Measurements from ENCODE around the gene PPP1R12B. TPM values are rescaled to one million over a fixed set of nuclear protein-coding genes. Genes with fewer than 3 reads are reported as not detected.
"Not testable (repeated sequence)": the region's sequence is repeated elsewhere in the genome, so short reads cannot be mapped to it uniquely, and the experiment has no call there.

The PPP1R12B gene
- total and polyA plus RNA-seq, 4 donors: 6.0 to 122 (median 22.0) TPM

DNA sequence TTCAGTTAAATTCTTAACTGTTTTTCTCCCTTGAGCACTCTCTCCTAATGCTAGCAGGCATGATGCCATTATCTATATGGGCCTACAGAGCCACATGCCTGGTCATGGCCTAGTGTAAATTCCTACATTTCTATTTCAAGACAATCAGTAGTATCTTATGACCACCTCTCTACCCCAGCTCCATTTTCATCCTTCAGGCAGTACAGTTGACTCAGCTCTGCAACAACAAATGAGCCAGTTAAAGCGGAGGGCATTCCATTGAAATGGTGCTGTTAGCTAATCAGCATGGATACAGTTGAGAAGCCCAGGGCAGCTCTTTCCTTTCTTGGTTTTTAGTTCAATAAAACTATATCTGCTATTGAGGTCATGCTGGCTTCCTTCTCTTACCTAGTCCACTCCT lies 150.0 kb downstream of the PPP1R12B start:
- H3K36me3 ChIP-seq (ENCODE audit: control insufficient read depth in 4 of 4, insufficient read depth in 4 of 4, low read length in 4 of 4): peaks cover 0 to 9% (median 5%) of the 10 kb centered on the region in 4 donors
- no peaks in the 10 kb centered on the region for H3K9me3 ChIP-seq (ENCODE audit: control insufficient read depth in 4 of 4, insufficient read depth in 3 of 4, low read length in 3 of 4)
- H3K4me1 ChIP-seq (ENCODE audit: control insufficient read depth in 5 of 5, insufficient read depth in 5 of 5, low read length in 5 of 5): no peaks in the 10 kb centered on the region
- TF ChIP-seq, protein P1, sequence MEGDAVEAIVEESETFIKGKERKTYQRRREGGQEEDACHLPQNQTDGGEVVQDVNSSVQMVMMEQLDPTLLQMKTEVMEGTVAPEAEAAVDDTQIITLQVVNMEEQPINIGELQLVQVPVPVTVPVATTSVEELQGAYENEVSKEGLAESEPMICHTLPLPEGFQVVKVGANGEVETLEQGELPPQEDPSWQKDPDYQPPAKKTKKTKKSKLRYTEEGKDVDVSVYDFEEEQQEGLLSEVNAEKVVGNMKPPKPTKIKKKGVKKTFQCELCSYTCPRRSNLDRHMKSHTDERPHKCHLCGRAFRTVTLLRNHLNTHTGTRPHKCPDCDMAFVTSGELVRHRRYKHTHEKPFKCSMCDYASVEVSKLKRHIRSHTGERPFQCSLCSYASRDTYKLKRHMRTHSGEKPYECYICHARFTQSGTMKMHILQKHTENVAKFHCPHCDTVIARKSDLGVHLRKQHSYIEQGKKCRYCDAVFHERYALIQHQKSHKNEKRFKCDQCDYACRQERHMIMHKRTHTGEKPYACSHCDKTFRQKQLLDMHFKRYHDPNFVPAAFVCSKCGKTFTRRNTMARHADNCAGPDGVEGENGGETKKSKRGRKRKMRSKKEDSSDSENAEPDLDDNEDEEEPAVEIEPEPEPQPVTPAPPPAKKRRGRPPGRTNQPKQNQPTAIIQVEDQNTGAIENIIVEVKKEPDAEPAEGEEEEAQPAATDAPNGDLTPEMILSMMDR (IDR thresholded peaks at IDR 0.05; ENCODE audit: control extremely low read depth, extremely low read depth): no peak
- H3K4me3 ChIP-seq: no peak overlapping the region
- H3K27ac ChIP-seq (ENCODE audit: low read depth in 1 of 2, low read length in 1 of 2): peak overlapping the region in 1 of 2 donors; percentile 22
- H3K9ac ChIP-seq (ENCODE audit: insufficient read depth in 1 of 2, low read length in 2 of 2): no peak overlapping the region
- DNase-seq (no peak), ATAC-seq (ENCODE audit: insufficient read depth, low FRiP score) (no peak)
- no peaks in the 10 kb centered on the region for H3K27me3 ChIP-seq (ENCODE audit: control insufficient read depth in 3 of 3, insufficient read depth in 3 of 3, low read length in 2 of 3)
- WGBS, 2 donors: 97 to 99% methylated on average over 1 of the region's 1 CpG

DNA sequence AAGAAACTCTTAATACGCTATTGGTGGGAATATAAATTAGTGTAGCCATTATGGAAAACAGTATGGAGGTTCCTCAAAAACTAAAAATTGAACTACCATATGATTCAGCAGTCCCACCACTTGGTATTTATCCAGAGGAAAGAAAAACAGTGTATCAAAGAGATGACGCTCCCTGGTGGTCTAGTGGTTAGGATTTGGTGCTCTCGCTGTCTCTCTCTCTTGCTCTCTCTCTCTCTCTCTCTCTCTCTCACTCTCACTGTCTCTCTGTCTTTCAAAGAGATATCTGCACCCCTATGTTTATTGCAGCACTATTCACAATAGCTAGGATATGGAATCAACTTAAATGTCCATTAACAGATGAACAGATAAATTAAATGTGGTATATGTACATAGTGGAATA lies 151.5 kb downstream of the PPP1R12B start:
- WGBS, 2 donors: 91 to 94% methylated on average over 3 of the region's 3 CpGs
- DNase-seq; H3K4me3 ChIP-seq; H3K4me1 ChIP-seq (ENCODE audit: control insufficient read depth in 5 of 5, insufficient read depth in 5 of 5, low read length in 5 of 5); ATAC-seq (ENCODE audit: insufficient read depth, low FRiP score); H3K9ac ChIP-seq (ENCODE audit: insufficient read depth in 1 of 2, low read length in 2 of 2); H3K9me3 ChIP-seq (ENCODE audit: control insufficient read depth in 4 of 4, insufficient read depth in 3 of 4, low read length in 3 of 4); H3K36me3 ChIP-seq (ENCODE audit: control insufficient read depth in 4 of 4, insufficient read depth in 4 of 4, low read length in 4 of 4); H3K27me3 ChIP-seq (ENCODE audit: control insufficient read depth in 3 of 3, insufficient read depth in 3 of 3, low read length in 2 of 3): not testable (repeated sequence)
- peak overlapping the region in 1 of 2 donors; percentile 50 for H3K27ac ChIP-seq (ENCODE audit: low read depth in 1 of 2, low read length in 1 of 2)

DNA sequence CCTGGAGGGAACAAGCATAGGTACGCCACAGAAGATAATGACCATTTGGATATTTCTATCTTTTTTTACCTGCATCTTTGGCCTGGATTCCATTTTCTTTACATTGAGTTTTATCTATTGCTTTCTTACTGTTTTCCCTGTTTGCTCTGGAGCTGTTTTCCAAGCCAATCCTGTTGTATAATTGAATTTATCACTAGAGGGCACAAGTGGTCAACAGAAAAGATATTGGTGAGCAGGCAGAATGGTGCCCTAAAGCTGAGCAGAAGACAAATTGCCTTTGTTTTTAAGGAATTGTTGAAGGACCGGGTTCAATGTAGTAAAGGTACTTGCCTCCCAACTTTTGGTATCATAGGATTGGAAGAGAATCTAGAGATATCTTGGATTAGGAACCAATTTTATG lies 152.8 kb downstream of the PPP1R12B start:
- ATAC-seq (ENCODE audit: insufficient read depth, low FRiP score): no peak
- Histone ChIP-seq H3K4me3 (no peak overlapping the region), H3K9ac (ENCODE audit: insufficient read depth in 1 of 2, low read length in 2 of 2) (no peak overlapping the region), H3K27ac (ENCODE audit: low read depth in 1 of 2, low read length in 1 of 2) (peak overlapping the region in 1 of 2 donors; percentile 33), H3K36me3 (ENCODE audit: control insufficient read depth in 4 of 4, insufficient read depth in 4 of 4, low read length in 4 of 4) (peaks cover 0 to 4% (median under 1%) of the 10 kb centered on the region in 4 donors), H3K4me1 (ENCODE audit: control insufficient read depth in 5 of 5, insufficient read depth in 5 of 5, low read length in 5 of 5) (peaks cover 1 to 8% (median 5%) of the 10 kb centered on the region in 5 donors), H3K9me3 (ENCODE audit: control insufficient read depth in 4 of 4, insufficient read depth in 3 of 4, low read length in 3 of 4) (no peaks in the 10 kb centered on the region), H3K27me3 (ENCODE audit: control insufficient read depth in 3 of 3, insufficient read depth in 3 of 3, low read length in 2 of 3) (no peaks in the 10 kb centered on the region)
- 60 to 76% methylated on average over 2 of the region's 2 CpGs for WGBS, 2 donors
- TF ChIP-seq, protein P1 (IDR thresholded peaks at IDR 0.05; ENCODE audit: control extremely low read depth, extremely low read depth): peak; percentile 44
- peak in 2 of 3 donors; percentile 54 to 64 for DNase-seq

DNA sequence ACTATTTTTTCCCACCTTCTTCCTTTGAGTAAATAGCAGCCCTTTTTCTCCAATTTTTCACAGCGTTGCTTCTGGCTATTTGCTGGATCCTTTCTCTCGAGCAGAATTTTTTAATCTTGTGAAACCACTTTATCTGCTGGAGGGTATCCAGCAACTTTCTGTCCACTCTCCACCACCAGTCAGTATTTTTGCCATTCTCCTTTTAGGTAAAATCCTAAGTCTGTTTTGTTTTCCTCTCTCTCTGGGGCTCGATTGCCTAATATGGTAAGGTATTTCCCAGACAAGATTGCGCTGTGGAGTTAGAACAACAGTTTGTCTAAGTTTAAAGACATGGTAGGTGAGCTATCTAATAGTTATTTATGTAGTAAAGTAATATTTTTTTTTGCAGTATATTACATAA lies 156.9 kb downstream of the PPP1R12B start:
- H3K9me3 ChIP-seq (ENCODE audit: control insufficient read depth in 4 of 4, insufficient read depth in 3 of 4, low read length in 3 of 4): no peaks in the 10 kb centered on the region
- H3K4me3 ChIP-seq: no peak overlapping the region
- peak; percentile 18 to 71 (median 64) for DNase-seq
- peaks cover 0 to 2% (median 0%) of the 10 kb centered on the region in 4 donors for H3K36me3 ChIP-seq (ENCODE audit: control insufficient read depth in 4 of 4, insufficient read depth in 4 of 4, low read length in 4 of 4)
- H3K27me3 ChIP-seq (ENCODE audit: control insufficient read depth in 3 of 3, insufficient read depth in 3 of 3, low read length in 2 of 3): no peaks in the 10 kb centered on the region
- H3K4me1 ChIP-seq (ENCODE audit: control insufficient read depth in 5 of 5, insufficient read depth in 5 of 5, low read length in 5 of 5): peaks cover 1 to 8% (median 5%) of the 10 kb centered on the region in 5 donors
- TF ChIP-seq, protein P1 (IDR thresholded peaks at IDR 0.05; ENCODE audit: control extremely low read depth, extremely low read depth): no peak
- WGBS, 2 donors: 54 to 73% methylated on average over 4 of the region's 4 CpGs
- no peak for ATAC-seq (ENCODE audit: insufficient read depth, low FRiP score)
- H3K9ac ChIP-seq (ENCODE audit: insufficient read depth in 1 of 2, low read length in 2 of 2): peak overlapping the region in 1 of 2 donors; percentile 34
- peak overlapping the region in 1 of 2 donors; percentile 77 for H3K27ac ChIP-seq (ENCODE audit: low read depth in 1 of 2, low read length in 1 of 2)

DNA sequence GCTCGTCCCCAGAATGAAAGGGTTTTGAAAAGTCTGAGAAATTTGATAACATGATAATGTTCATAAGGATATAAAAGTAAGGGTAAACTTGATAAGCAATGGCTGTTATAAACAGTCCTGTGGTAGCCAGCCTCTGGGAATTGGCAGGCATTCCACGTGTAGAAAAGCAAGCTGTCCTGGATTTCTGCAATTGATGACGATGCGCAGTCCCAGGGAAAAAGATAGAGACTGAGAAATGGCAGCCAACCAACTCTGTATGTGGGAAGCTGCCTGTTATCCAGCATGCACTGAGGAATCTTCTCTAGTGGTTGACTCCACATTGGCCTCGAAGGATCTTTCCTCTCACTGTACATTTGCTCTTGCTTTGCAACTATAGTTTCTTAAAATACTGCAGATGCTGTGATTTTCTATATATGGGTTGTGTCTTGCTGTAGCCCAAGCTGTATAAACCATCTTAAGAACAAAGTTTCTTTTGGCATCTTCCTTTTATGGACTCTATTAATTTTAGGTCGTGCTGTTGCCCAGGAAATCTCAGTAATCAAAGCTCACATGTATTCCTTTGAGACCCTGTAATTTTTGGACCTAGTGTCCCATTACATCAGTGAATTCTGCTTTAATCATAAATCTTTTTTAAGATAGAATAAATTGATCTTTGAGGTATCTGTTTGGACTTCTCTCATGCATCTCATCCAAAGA lies 157.5 kb downstream of the PPP1R12B start:
- not testable (repeated sequence) for H3K4me1 ChIP-seq (ENCODE audit: control insufficient read depth in 5 of 5, insufficient read depth in 5 of 5, low read length in 5 of 5); ATAC-seq (ENCODE audit: insufficient read depth, low FRiP score); H3K27me3 ChIP-seq (ENCODE audit: control insufficient read depth in 3 of 3, insufficient read depth in 3 of 3, low read length in 2 of 3); H3K36me3 ChIP-seq (ENCODE audit: control insufficient read depth in 4 of 4, insufficient read depth in 4 of 4, low read length in 4 of 4); H3K9me3 ChIP-seq (ENCODE audit: control insufficient read depth in 4 of 4, insufficient read depth in 3 of 4, low read length in 3 of 4); H3K9ac ChIP-seq (ENCODE audit: insufficient read depth in 1 of 2, low read length in 2 of 2); H3K4me3 ChIP-seq
- WGBS, 2 donors: 68 to 81% methylated on average over 6 of the region's 6 CpGs
- DNase-seq: peak; percentile 52 to 75 (median 65)
- H3K27ac ChIP-seq (ENCODE audit: low read depth in 1 of 2, low read length in 1 of 2): peak overlapping the region in 1 of 2 donors; percentile 66

DNA sequence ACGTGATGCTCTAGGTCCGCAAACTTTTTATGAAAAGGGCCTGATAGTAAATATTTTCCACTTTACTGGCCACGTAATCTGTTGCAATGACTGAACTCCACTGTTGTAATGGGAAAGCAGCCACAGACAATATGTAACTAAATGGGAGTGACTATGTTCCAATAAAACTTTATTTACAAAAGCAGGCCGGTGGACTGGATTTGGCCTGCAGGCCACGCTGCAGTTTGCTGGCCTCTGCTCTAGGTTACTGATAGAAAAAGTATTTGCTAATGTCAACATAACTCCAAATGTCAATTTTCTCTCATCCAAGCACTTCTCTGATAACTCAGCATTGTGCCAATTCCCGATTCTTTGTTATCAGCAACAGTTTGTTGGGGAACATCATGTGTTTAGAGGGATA lies 160.4 kb downstream of the PPP1R12B start:
- not testable (repeated sequence) for H3K27ac ChIP-seq (ENCODE audit: low read depth in 1 of 2, low read length in 1 of 2); ATAC-seq (ENCODE audit: insufficient read depth, low FRiP score); H3K9me3 ChIP-seq (ENCODE audit: control insufficient read depth in 4 of 4, insufficient read depth in 3 of 4, low read length in 3 of 4); H3K27me3 ChIP-seq (ENCODE audit: control insufficient read depth in 3 of 3, insufficient read depth in 3 of 3, low read length in 2 of 3); H3K36me3 ChIP-seq (ENCODE audit: control insufficient read depth in 4 of 4, insufficient read depth in 4 of 4, low read length in 4 of 4); H3K4me1 ChIP-seq (ENCODE audit: control insufficient read depth in 5 of 5, insufficient read depth in 5 of 5, low read length in 5 of 5); H3K9ac ChIP-seq (ENCODE audit: insufficient read depth in 1 of 2, low read length in 2 of 2); H3K4me3 ChIP-seq; DNase-seq
- 85 to 89% methylated on average over 6 of the region's 6 CpGs for WGBS, 2 donors
